HL-60 (cell line): ENCODE results near the gene NBAS.
"Not testable (repeated sequence)": the region's sequence is repeated elsewhere in the genome, so short reads cannot be mapped to it uniquely, and the experiment has no call there.

ENCODE experiments used
- REST ChIP-seq: IDR thresholded peaks from 2 replicates; pipeline ENCODE4 v1.6.1; 2012; ENCODE audit warnings: low read depth; ENCODE audit not compliant: insufficient replicate concordance
- TF ChIP-seq, protein P1 (sequence below): IDR thresholded peaks from one replicate; pipeline ENCODE4 v1.5.1; 2011; ENCODE audit warnings: low read length, control low read depth, inconsistent platforms; ENCODE audit not compliant: insufficient read depth

- TF ChIP-seq REST, result not testable (repeated sequence)
- TF ChIP-seq, protein P1, sequence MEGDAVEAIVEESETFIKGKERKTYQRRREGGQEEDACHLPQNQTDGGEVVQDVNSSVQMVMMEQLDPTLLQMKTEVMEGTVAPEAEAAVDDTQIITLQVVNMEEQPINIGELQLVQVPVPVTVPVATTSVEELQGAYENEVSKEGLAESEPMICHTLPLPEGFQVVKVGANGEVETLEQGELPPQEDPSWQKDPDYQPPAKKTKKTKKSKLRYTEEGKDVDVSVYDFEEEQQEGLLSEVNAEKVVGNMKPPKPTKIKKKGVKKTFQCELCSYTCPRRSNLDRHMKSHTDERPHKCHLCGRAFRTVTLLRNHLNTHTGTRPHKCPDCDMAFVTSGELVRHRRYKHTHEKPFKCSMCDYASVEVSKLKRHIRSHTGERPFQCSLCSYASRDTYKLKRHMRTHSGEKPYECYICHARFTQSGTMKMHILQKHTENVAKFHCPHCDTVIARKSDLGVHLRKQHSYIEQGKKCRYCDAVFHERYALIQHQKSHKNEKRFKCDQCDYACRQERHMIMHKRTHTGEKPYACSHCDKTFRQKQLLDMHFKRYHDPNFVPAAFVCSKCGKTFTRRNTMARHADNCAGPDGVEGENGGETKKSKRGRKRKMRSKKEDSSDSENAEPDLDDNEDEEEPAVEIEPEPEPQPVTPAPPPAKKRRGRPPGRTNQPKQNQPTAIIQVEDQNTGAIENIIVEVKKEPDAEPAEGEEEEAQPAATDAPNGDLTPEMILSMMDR, result not testable (repeated sequence)
Observed at GRCh38 chr2:15404511-15404910, 156.6 kb downstream of the NBAS start.
